K562 (cell line): Measurements from ENCODE around the gene ARSI. TPM values are rescaled to one million over a fixed set of nuclear protein-coding genes. Genes with fewer than 3 reads are reported as not detected.

ENCODE experiments used
- ATAC-seq: fragments of 200-7000 bp; cut with Tn5 transposase; 3 replicates; pipeline ENCODE4 v1.9.1; 2020; ENCODE audit warnings: moderate library complexity
- BruUV-seq: library from RNA; stranded (reverse); fragments of 400-500 nt; replicated peaks from 2 replicates; lab custom pipeline; 2021; lab: Mats Ljungman, UMichigan
- CTCF ChIA-PET: fragments of 300-600 bp; formaldehyde crosslinking; extraction: SDS; loops from one replicate; lab custom pipeline; 2021; ENCODE audit warnings: low intra/inter-chr PET ratio; lab: Yijun Ruan, JAX
- POLR2A ChIA-PET: fragments of 300-600, 350-650 bp; sonication (Branson Sonifier 250); formaldehyde crosslinking; extraction: SDS; loops from one replicate; lab custom pipeline; 2021; ENCODE audit warnings: antibody characterized with exemption, inconsistent platforms; lab: Yijun Ruan, JAX
- DNase-seq, 4 experiments: peaks; one replicate each; pipeline versions ENCODE4 v3.0.0 to v3.0.0-alpha.2; 2011 to 2018; ENCODE audit warnings: low spot score in 3 of 4, mixed read lengths in 3 of 4; ENCODE audit errors: extremely low read depth in 1 of 4
- FAIRE-seq: peaks from 2 replicates; lab custom pipeline; 2011; peaks lifted over from hg19 to GRCh38; lab: Jason Lieb, UNC
- H2AFZ ChIP-seq: 2 replicates; pipeline ENCODE4 v1.6.0; 2011; ENCODE audit warnings: low read depth, low read length, control low read depth, inconsistent platforms
- H3K27ac ChIP-seq: fragments of 200-600 bp; 3 replicates; pipeline ENCODE4 v1.8.0; 2011; ENCODE audit warnings: low read depth, mild to moderate bottlenecking, control low read depth, inconsistent platforms, low read length, moderate library complexity, mixed read lengths; ENCODE audit errors: extremely low read depth
- H3K27me3 ChIP-seq, 2 experiments: fragments of 300-600 bp in 1 of 2; 2 replicates in 1 of 2; 3 replicates in 1 of 2; pipeline versions ENCODE4 v1.6.0 to v1.8.0; 2011; ENCODE audit warnings: inconsistent platforms in 2 of 2, low read length in 2 of 2, mild to moderate bottlenecking in 1 of 2, mixed read lengths in 1 of 2, moderate library complexity in 1 of 2; ENCODE audit not compliant: control insufficient read depth in 2 of 2, insufficient read depth in 2 of 2
- H3K36me3 ChIP-seq: fragments of 300-600 bp; 3 replicates; pipeline ENCODE4 v1.8.0; 2011; ENCODE audit warnings: mild to moderate bottlenecking, low read length, inconsistent platforms; ENCODE audit not compliant: control insufficient read depth, insufficient read depth
- H3K4me1 ChIP-seq, 2 experiments: fragments of 200-600 bp in 1 of 2; replicated peaks in 1 of 2; 2 replicates in 1 of 2; 3 replicates in 1 of 2; pipeline versions ENCODE4 v1.5.1 to v1.8.0; 2011; ENCODE audit warnings: inconsistent platforms in 2 of 2, low read length in 2 of 2, mild to moderate bottlenecking in 1 of 2, mixed read lengths in 1 of 2, moderate library complexity in 1 of 2; ENCODE audit not compliant: control insufficient read depth in 2 of 2, insufficient read depth in 2 of 2
- H3K4me2 ChIP-seq: 2 replicates; pipeline ENCODE4 v1.6.1; 2011; ENCODE audit warnings: low read length, control low read depth, inconsistent platforms, mixed read lengths; ENCODE audit not compliant: insufficient read depth
- H3K4me3 ChIP-seq: fragments of 200-600 bp; sonication (generic), shearing (Covaris generic); 2 replicates; pipeline ENCODE4 v1.5.1; 2016; ENCODE audit warnings: control low read depth, inconsistent platforms
- H3K79me2 ChIP-seq: fragments of 200-600 bp; 3 replicates; pipeline ENCODE4 v1.8.0; 2011; ENCODE audit warnings: low read length, inconsistent platforms; ENCODE audit not compliant: control insufficient read depth, insufficient read depth
- H3K9ac ChIP-seq, 2 experiments: 2 replicates each; pipeline versions ENCODE4 v1.6.0 to v1.6.1; 2011; ENCODE audit warnings: low read depth in 2 of 2, low read length in 2 of 2, control low read depth in 1 of 2, inconsistent platforms in 1 of 2, mild to moderate bottlenecking in 1 of 2, mixed read lengths in 1 of 2; ENCODE audit not compliant: insufficient read depth in 1 of 2
- H3K9me1 ChIP-seq: one replicate; pipeline ENCODE4 v1.6.0; 2011; ENCODE audit warnings: inconsistent platforms, mild to moderate bottlenecking, low read length, moderate library complexity; ENCODE audit not compliant: control insufficient read depth, insufficient read depth
- H3K9me3 ChIP-seq: replicated peaks from 2 replicates; pipeline ENCODE4 v1.5.1; 2011; ENCODE audit warnings: low read depth, low read length, inconsistent platforms; ENCODE audit not compliant: control insufficient read depth, insufficient read depth
- H4K20me1 ChIP-seq: replicated peaks from 2 replicates; pipeline ENCODE4 v1.6.1; 2011; ENCODE audit warnings: low read length, inconsistent platforms, mixed read lengths; ENCODE audit not compliant: control insufficient read depth, insufficient read depth
- C11orf30 ChIP-seq: fragments of 450-650 bp; IDR thresholded peaks from 2 replicates; pipeline ENCODE4 v1.6.1; 2016; ENCODE audit warnings: low read depth, mild to moderate bottlenecking
- CEBPB ChIP-seq: fragments of 450-650 bp; IDR thresholded peaks from 2 replicates; pipeline ENCODE4 v1.6.1; 2016; ENCODE audit warnings: missing genetic modification characterization, missing compliant biosample characterization
- CREB1 ChIP-seq, 2 experiments: sonication (generic) in 1 of 2; formaldehyde crosslinking in 1 of 2; IDR thresholded peaks; 2 replicates each; pipeline versions ENCODE4 v1.6.1 to v1.8.0; 2012 to 2022; ENCODE audit warnings: inconsistent platforms in 1 of 2, mild to moderate bottlenecking in 1 of 2, missing genetic modification reagents in 1 of 2, moderate library complexity in 1 of 2
- JUND ChIP-seq, 2 experiments: IDR thresholded peaks; 2 replicates in 1 of 2; 3 replicates in 1 of 2; pipeline ENCODE4 v1.6.1; 2011; ENCODE audit warnings: borderline replicate concordance in 2 of 2, low read depth in 2 of 2, low read length in 2 of 2, improper control_type of control experiment in 1 of 2, missing biosample characterization in 1 of 2, missing genetic modification characterization in 1 of 2, missing genetic modification reagents in 1 of 2
- KDM1A ChIP-seq, 2 experiments: fragments of 450-650 bp; IDR thresholded peaks; 2 replicates each; pipeline ENCODE4 v1.6.1; 2016; ENCODE audit warnings: mild to moderate bottlenecking in 2 of 2
- MAFG ChIP-seq: fragments of 450-650 bp; conservative IDR thresholded peaks from 2 replicates; pipeline ENCODE4 v1.6.1; 2016; ENCODE audit warnings: missing genetic modification characterization, missing compliant biosample characterization
- MCM7 ChIP-seq, 2 experiments: fragments of 450-650 bp; IDR thresholded peaks; 2 replicates each; pipeline ENCODE4 v1.6.1; 2016 to 2018
- NFE2 ChIP-seq: IDR thresholded peaks from 2 replicates; pipeline ENCODE4 v1.6.1; 2014; ENCODE audit warnings: antibody characterized with exemption, low read depth
- TAF15 ChIP-seq: fragments of 200-400 bp; formaldehyde crosslinking; IDR thresholded peaks from 2 replicates; pipeline ENCODE4 v1.6.1; 2017; ENCODE audit warnings: mild to moderate bottlenecking, low read depth, low read length, moderate library complexity
- ZNF583 ChIP-seq: fragments of 250-450 bp; sonication (Bioruptor Pico); IDR thresholded peaks from 2 replicates; pipeline ENCODE4 v1.4.0; 2020
- ZSCAN32 ChIP-seq: fragments of 450-650 bp; formaldehyde crosslinking; IDR thresholded peaks from 2 replicates; pipeline ENCODE4 v1.4.0; 2020; ENCODE audit warnings: mild to moderate bottlenecking, moderate library complexity
- WGBS: fragments of 100-300 bp; shearing (Covaris generic); methylation state at CpG from one replicate; pipeline ENCODE4 v1.1.6; 2016; ENCODE audit warnings: low coverage, mixed read lengths; ENCODE audit not compliant: insufficient coverage; ENCODE audit errors: missing lambda C conversion rate; 5-methylcytosine and 5-hydroxymethylcytosine counted together
- in situ Hi-C: fragments of 300-500 bp; cut with MboI; formaldehyde crosslinking; loops from 4 replicates; pipeline ENCODE4 v1.15.0; 2018; ENCODE audit warnings: inconsistent platforms, mixed read lengths
- intact Hi-C: fragments of 100-400 bp; cut with micrococcal nuclease; formaldehyde crosslinking; loops from 2 replicates; pipeline ENCODE4 v1.14.2; 2022
- polyA plus RNA-seq, 8 experiments: library from polyadenylated mRNA; depleted of rRNA in 4 of 8; stranded (reverse) in 5 of 8; unstranded in 3 of 8; fragments of >200 nt; fragmentation: Nextera tagmentation in 2 of 8; fragmentation: Illumina TruSeq in 1 of 8; extraction: Ambion mirVana in 2 of 8; extraction: Trizol in 1 of 8; gene quantifications; 2 replicates each; pipeline versions ENCODE4 v1.2.1 to v1.2.3, GENCODE V29; 2011 to 2014; ENCODE audit warnings: inconsistent platforms in 1 of 8, missing spikeins in 1 of 8
- total RNA-seq, 7 experiments: library from RNA; depleted of rRNA in 6 of 7; stranded (reverse); fragments of >200 nt in 6 of 7; fragmentation: Illumina TruSeq in 2 of 7; extraction: Trizol in 2 of 7; gene quantifications; 2 replicates each; pipeline versions ENCODE4 v1.2.1 to v1.2.3, GENCODE V29; 2011 to 2021; ENCODE audit warnings: low replicate concordance in 1 of 7
- TF ChIP-seq, protein P1 (sequence below): fragments of 200-800 bp; sonication (Bioruptor generic); IDR thresholded peaks from 2 replicates; pipeline ENCODE4 v1.6.1; 2017; ENCODE audit warnings: missing genetic modification characterization, missing compliant biosample characterization
- TF ChIP-seq, protein P2 (sequence below): fragments of 250-450 bp; sonication (Bioruptor Pico); IDR thresholded peaks from 2 replicates; pipeline ENCODE4 v1.5.0; 2022; ENCODE audit warnings: mild to moderate bottlenecking
- TF ChIP-seq, protein P3 (sequence below): sonication (generic); formaldehyde crosslinking; IDR thresholded peaks from 2 replicates; pipeline ENCODE4 v1.8.1; 2022; ENCODE audit warnings: missing genetic modification reagents
- TF ChIP-seq, protein P4 (sequence below): fragments of 250-450 bp; sonication (Bioruptor Pico); IDR thresholded peaks from 2 replicates; pipeline ENCODE4 v1.8.0; 2022; ENCODE audit warnings: inconsistent platforms, mild to moderate bottlenecking, moderate library complexity, borderline replicate concordance

The ARSI gene
- total and polyA plus RNA-seq, 9 of the 15 experiments (the other 6 are each of a cell fraction or from before 2014, with no cell fraction given): 0.04 to 0.07 TPM; not detected in 7

DNA sequence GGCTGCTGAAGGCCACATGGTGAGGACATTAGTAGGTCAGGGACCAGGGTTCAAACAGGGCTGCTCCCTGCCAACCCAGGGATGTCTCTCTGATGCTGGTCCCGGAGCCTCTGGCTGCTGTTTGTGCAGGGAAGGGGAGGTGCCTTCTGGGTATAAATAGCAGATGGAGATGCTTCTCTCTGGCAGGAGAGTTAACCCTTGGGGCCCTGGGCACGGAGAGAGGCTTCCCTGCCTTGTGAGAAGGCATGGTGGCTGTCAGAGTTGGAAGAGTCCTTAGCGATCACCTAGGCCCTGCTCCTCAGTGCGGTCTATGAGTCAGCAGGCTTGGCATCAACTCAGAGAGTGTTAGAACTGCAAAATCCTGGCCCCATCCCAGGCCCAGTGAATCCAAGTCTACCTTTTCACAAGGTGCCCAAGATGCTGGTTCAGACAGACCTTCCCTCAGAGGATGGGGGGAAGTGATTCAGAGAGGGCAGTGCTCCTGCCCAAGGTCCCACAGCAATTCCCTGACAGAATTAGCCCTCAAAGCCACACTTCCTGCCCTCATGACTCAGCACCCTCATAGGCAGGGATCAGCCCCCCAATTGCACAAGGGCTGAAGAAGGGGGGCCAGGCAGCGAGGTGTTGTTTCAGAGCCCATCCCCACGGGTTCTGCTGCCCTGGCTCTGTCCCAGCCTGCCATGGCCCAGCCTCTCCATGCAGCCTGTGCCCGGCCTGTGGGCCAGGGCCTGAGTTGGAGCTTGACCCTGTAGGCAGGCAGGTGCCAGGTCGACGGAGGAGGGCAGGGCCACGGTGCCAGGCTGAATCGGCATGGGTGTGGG lies 38.7 kb downstream of the ARSI start:
- intact Hi-C loops: no loop called here
- H2AFZ ChIP-seq: no peak overlapping the region
- ATAC-seq (peak; percentile 39; the same call in 2 of the 3 replicates), FAIRE-seq (no peak), DNase-seq (peak in 1 of 4 experiments; percentile 32)
- no TSS peak for BruUV-seq
- no peaks in the 10 kb centered on the region for H3K36me3 ChIP-seq
- H4K20me1 ChIP-seq: no peaks in the 10 kb centered on the region
- H3K9me1 ChIP-seq: peaks cover 3% of the 10 kb centered on the region
- 21% methylated on average over 11 of the region's 11 CpGs for WGBS
- peak overlapping the region in 1 of 2 experiments; percentile 60; a peak in 1 of 4 replicates for H3K9ac ChIP-seq
- H3K4me2 ChIP-seq: no peak overlapping the region
- ChIA-PET POLR2A (no interaction called here), CTCF (no interaction called here)
- H3K27me3 ChIP-seq: peaks cover 25 to 49% of the 10 kb centered on the region in 2 experiments
- H3K79me2 ChIP-seq: no peaks in the 10 kb centered on the region
- no peak overlapping the region for H3K27ac ChIP-seq
- peaks cover 0 to 8% of the 10 kb centered on the region in 2 experiments; a peak in 2 of 5 replicates for H3K4me1 ChIP-seq
- in situ Hi-C loops: no loop called here
- H3K9me3 ChIP-seq: no peaks in the 10 kb centered on the region
- no peak overlapping the region for H3K4me3 ChIP-seq
- TF ChIP-seq CEBPB (tag) (peak; percentile 58; the same call in 1 of the 2 replicates), MCM7 (IDR thresholded peaks at IDR 0.05) (no peak), ZSCAN32 (no peak), KDM1A (IDR thresholded peaks at IDR 0.05) (0 out of 4 replicates have a peak, but pooled peaks of 1 of the 2 experiments have one; percentile 13), NFE2 (0 out of 2 replicates have a peak, but pooled peaks have one; percentile 42), MAFG (tag) (peak; percentile 48; the same call in 1 of the 2 replicates), TAF15 (no peak), C11orf30 (peak; percentile 49), CREB1 (IDR thresholded peaks at IDR 0.05) (no peak), CREB1 (CRISPR knock-in tag; IDR thresholded peaks at IDR 0.05) (no peak), ZNF583 (no peak), JUND (IDR thresholded peaks at IDR 0.05; ENCODE audit: borderline replicate concordance, low read depth, low read length) (peak; percentile 10; the same call in 1 of the 2 replicates), JUND (tag; IDR thresholded peaks at IDR 0.05; ENCODE audit: borderline replicate concordance, low read depth, low read length) (no peak)
- TF ChIP-seq, protein P1, sequence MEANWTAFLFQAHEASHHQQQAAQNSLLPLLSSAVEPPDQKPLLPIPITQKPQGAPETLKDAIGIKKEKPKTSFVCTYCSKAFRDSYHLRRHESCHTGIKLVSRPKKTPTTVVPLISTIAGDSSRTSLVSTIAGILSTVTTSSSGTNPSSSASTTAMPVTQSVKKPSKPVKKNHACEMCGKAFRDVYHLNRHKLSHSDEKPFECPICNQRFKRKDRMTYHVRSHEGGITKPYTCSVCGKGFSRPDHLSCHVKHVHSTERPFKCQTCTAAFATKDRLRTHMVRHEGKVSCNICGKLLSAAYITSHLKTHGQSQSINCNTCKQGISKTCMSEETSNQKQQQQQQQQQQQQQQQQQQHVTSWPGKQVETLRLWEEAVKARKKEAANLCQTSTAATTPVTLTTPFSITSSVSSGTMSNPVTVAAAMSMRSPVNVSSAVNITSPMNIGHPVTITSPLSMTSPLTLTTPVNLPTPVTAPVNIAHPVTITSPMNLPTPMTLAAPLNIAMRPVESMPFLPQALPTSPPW (CRISPR knock-in tag): peak; percentile 70
- TF ChIP-seq, protein P2, sequence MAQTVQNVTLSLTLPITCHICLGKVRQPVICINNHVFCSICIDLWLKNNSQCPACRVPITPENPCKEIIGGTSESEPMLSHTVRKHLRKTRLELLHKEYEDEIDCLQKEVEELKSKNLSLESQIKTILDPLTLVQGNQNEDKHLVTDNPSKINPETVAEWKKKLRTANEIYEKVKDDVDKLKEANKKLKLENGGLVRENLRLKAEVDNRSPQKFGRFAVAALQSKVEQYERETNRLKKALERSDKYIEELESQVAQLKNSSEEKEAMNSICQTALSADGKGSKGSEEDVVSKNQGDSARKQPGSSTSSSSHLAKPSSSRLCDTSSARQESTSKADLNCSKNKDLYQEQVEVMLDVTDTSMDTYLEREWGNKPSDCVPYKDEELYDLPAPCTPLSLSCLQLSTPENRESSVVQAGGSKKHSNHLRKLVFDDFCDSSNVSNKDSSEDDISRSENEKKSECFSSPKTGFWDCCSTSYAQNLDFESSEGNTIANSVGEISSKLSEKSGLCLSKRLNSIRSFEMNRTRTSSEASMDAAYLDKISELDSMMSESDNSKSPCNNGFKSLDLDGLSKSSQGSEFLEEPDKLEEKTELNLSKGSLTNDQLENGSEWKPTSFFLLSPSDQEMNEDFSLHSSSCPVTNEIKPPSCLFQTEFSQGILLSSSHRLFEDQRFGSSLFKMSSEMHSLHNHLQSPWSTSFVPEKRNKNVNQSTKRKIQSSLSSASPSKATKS (CRISPR knock-in tag): no peak
- TF ChIP-seq, protein P3, sequence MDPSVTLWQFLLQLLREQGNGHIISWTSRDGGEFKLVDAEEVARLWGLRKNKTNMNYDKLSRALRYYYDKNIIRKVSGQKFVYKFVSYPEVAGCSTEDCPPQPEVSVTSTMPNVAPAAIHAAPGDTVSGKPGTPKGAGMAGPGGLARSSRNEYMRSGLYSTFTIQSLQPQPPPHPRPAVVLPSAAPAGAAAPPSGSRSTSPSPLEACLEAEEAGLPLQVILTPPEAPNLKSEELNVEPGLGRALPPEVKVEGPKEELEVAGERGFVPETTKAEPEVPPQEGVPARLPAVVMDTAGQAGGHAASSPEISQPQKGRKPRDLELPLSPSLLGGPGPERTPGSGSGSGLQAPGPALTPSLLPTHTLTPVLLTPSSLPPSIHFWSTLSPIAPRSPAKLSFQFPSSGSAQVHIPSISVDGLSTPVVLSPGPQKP (CRISPR knock-in tag): no peak
- TF ChIP-seq, protein P4, sequence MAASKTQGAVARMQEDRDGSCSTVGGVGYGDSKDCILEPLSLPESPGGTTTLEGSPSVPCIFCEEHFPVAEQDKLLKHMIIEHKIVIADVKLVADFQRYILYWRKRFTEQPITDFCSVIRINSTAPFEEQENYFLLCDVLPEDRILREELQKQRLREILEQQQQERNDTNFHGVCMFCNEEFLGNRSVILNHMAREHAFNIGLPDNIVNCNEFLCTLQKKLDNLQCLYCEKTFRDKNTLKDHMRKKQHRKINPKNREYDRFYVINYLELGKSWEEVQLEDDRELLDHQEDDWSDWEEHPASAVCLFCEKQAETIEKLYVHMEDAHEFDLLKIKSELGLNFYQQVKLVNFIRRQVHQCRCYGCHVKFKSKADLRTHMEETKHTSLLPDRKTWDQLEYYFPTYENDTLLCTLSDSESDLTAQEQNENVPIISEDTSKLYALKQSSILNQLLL (CRISPR knock-in tag): no peak
